Subcutaneous adipose tissue (tissue), 4 donors: Measurements from ENCODE around the gene SEMA4D. TPM values are rescaled to one million over a fixed set of nuclear protein-coding genes. Genes with fewer than 3 reads are reported as not detected.

Experiments used
- total RNA-seq, 4 donors: library from RNA; depleted of rRNA; stranded (reverse); fragments of >200 nt; gene quantifications; one replicate each; pipeline ENCODE4 v1.1.0, GENCODE V29; 2016
- TF ChIP-seq, protein P1 (sequence below): fragments of 450-650 bp; IDR thresholded peaks from one replicate; pipeline ENCODE4 v1.5.1; 2016; ENCODE audit warnings: low read depth, mild to moderate bottlenecking, control low read depth, antibody characterized with exemption, moderate library complexity

SEMA4D gene
- total RNA-seq, 4 donors from 2014 or later, result 6.0 to 18.3 (median 10.9) TPM

GRCh38 chr9:89494199-89494598 lies 3.7 kb downstream of the SEMA4D start:
- TF ChIP-seq, protein P1, sequence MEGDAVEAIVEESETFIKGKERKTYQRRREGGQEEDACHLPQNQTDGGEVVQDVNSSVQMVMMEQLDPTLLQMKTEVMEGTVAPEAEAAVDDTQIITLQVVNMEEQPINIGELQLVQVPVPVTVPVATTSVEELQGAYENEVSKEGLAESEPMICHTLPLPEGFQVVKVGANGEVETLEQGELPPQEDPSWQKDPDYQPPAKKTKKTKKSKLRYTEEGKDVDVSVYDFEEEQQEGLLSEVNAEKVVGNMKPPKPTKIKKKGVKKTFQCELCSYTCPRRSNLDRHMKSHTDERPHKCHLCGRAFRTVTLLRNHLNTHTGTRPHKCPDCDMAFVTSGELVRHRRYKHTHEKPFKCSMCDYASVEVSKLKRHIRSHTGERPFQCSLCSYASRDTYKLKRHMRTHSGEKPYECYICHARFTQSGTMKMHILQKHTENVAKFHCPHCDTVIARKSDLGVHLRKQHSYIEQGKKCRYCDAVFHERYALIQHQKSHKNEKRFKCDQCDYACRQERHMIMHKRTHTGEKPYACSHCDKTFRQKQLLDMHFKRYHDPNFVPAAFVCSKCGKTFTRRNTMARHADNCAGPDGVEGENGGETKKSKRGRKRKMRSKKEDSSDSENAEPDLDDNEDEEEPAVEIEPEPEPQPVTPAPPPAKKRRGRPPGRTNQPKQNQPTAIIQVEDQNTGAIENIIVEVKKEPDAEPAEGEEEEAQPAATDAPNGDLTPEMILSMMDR, result no peak

DNA sequence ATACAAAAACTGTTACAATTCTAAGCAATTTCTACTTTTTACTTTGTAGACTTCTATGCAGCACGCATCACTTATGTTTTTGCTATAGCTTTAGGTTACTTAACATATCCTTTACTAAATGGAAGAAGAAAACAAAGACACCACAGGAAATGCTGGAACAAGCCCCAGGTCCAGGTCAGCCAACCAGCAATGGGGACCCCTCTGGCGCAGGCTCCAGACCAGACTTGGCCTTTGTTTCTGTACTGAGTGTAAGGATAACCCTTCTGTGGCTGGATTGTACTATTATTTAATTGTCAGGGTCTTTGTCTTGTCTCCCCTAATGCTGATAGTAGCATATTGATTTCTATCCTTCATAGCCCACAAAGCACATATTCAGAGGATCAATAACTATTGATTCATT lies 4.2 kb downstream of the SEMA4D start:
- TF ChIP-seq, protein P1, result no peak

DNA sequence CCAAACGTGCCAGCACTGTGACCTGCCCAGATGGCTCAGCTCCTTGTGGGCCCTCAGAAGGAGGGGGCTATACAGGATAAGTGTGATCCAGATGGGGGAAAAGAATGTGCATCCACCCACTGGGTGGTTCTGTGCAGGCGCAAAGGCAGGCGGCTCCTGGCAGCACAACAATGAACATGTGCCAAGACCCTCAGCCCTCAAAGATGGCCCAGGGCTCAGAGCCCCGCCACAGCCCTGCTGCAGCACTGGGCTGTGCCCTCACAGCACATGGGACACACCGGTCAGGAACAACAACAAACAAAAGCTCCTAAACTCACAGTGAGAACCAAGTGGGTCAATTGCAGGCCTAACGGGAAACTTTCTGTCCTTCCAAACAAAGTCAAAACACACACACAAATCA lies 4.7 kb downstream of the SEMA4D start:
- TF ChIP-seq, protein P1, result no peak

DNA sequence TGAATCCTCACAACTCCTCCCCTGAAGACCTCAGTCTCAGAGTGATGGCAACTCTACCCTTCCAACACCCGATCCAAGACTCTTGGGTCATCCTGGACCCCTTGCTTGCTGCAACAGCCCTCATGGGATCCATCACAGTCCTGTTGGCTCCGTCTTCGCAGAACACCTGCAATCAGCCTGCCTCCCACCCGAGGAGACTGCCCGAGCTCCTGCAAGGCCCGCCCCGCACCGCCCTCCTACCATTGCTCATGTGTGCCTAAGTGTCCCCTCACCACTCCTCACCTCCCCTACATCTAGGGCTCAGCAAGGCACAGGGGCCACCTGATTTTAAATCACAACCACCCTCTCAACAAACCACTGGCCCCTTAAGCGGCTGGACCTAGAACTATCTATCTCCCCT lies 5.3 kb downstream of the SEMA4D start:
- TF ChIP-seq, protein P1, result no peak

GRCh38 chr9:89491694-89492093 lies 6.2 kb downstream of the SEMA4D start:
- TF ChIP-seq, protein P1, result no peak

DNA sequence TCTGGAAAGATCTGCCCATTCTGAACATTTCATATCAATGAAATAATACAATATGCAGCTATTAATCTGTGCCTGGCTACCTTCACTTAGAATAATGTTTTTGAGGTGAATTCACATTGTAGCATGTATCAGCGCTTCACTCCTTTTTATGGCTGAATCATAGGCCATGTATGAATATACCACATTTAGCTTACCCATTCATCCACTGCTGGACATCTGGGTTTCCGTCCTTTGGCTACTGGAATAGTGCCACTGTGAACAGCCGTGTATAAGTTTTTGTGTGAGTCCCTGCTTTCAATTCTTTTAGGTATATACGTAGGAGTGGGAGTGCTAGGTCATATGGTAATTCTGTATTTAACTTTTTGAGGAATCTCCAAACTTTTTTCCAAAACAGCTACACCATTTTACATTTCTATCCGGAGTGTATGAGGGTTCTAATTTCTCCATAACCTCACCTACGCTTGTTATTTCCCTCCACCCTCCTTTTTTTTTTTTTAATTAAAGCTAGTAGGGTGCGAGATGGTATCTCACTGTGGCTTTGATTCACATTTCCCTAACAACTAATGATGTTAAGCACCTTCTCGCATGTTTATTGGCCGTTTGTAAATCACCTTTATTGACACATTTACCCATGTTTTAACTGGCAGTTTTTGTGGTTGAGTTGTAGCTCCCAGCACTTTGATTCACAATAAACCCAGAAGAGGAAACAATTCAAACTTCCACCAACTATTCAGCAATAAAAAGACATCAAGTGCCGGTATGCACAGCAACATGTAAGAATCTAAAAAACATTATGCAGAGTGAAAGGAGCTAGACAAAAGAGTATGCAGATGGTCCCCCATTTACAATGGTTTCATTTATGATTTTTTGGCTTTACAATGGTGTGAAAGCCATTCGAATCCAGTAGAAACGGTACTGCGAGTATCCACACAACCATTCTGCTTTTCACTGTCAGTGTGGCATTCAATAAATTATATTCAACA lies 8.1 kb downstream of the SEMA4D start:
- TF ChIP-seq, protein P1, result no peak

DNA sequence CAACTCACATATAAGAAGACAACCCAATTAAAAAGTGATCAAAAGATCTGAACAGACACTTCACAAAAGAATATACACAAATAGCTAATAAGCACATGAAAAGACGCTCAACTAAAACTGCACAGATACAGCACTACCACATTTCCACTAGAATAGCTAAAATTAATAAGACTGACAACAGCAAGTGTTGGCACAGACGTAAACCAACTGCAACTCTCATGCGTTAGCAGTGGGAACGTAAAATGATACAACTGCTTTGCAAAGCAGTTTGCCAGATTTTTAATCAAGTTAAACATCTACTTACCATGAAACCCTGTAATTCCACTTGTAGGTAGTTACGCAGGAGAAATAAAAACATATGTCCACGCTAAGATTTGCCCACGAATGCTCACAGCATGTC lies 9.0 kb downstream of the SEMA4D start:
- TF ChIP-seq, protein P1, result no peak
